Measurements from ENCODE around the gene LILRA6.

LILRA6 gene

DNA sequence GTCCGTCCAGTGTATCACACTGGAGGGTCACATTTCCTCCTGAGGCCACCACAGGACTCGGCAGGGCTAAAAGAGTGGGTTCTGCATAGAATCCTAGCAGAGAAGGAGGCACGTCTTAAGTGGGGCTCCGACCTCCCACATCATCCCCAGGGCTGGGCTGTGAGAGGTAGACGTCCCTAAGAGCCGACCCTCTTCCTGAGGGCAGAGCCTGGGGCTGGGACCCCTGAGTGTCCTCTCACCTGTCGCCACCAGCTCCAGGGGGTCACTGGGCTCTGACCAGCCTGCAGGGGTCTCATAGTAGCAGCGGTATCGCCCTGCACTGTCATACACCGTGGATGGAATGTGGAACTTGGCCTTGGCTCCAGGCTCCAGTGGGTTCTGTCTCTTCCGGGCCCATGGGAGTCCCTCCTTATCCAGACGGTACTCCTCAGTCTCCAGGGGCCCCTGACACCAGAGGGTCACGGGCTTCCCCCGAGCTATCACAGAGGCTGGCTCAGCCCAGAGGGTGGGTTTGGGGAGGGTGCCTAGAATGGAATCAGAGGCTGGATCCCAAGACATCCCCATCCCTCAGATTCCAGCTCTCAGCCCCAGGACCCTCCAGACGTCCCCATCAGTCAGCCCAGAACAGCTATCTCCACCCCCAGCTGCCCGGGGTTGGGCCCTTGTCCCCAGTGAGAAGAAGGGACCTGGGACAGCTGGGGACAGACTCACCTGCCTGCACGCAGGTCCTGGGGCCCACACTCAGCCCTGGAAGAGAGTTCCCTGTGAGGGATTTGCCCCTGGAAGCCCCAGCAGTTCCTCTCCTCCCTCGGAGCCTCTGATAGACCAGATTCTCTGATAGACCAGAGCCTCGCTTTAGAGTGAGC is 13.9 kb upstream of the LILRA6 start:
- no peaks in the 10 kb centered on the region for H3K9me2 ChIP-seq (ENCODE audit: low read depth, low read length)
- H3K27me3 ChIP-seq (ENCODE audit: insufficient read depth, low read length) = peaks cover 17% of the 10 kb centered on the region; the same call in 1 of the 2 replicates
- H3F3A ChIP-seq (ENCODE audit: insufficient read depth, low read length) = no peaks in the 10 kb centered on the region
- H3K9ac ChIP-seq (ENCODE audit: low read length) = no peak overlapping the region
- H3K27ac ChIP-seq (ENCODE audit: low read depth, low read length, poor library complexity, severe bottlenecking) = no peak overlapping the region
- no peaks in the 10 kb centered on the region for H3K4me1 ChIP-seq (ENCODE audit: insufficient read depth, low read length, severe bottlenecking)
- no peaks in the 10 kb centered on the region for H3K36me3 ChIP-seq (ENCODE audit: insufficient read depth, low read length)
- no peak overlapping the region for H3K4me3 ChIP-seq (ENCODE audit: low read depth, low read length, poor library complexity, severe bottlenecking)
- H4K20me1 ChIP-seq (ENCODE audit: insufficient read depth, low read length) = no peaks in the 10 kb centered on the region
- H2AFZ ChIP-seq (ENCODE audit: low read length) = no peak overlapping the region
- H3K4me2 ChIP-seq (ENCODE audit: low read length) = no peak overlapping the region
- no peaks in the 10 kb centered on the region for H3K9me3 ChIP-seq (ENCODE audit: low read length)
- TF ChIP-seq EZH2 (IDR thresholded peaks at IDR 0.05; ENCODE audit: borderline replicate concordance, low read length) (no peak), CTCF (IDR thresholded peaks at IDR 0.05; ENCODE audit: low read length) (no peak)
- no peaks in the 10 kb centered on the region for H3K79me2 ChIP-seq (ENCODE audit: insufficient read depth, low read length)

GRCh38 chr19:54255105-54255775 is 12.7 kb upstream of the LILRA6 start:
- Histone ChIP-seq H3K9ac (ENCODE audit: low read length) (no peak overlapping the region), H3K9me3 (ENCODE audit: low read length) (no peaks in the 10 kb centered on the region), H3K4me3 (ENCODE audit: low read depth, low read length, poor library complexity, severe bottlenecking) (no peak overlapping the region), H3K27me3 (ENCODE audit: insufficient read depth, low read length) (peaks cover 17% of the 10 kb centered on the region; the same call in 1 of the 2 replicates), H3K27ac (ENCODE audit: low read depth, low read length, poor library complexity, severe bottlenecking) (no peak overlapping the region), H3K36me3 (ENCODE audit: insufficient read depth, low read length) (no peaks in the 10 kb centered on the region), H3K4me2 (ENCODE audit: low read length) (no peak overlapping the region), H3K4me1 (ENCODE audit: insufficient read depth, low read length, severe bottlenecking) (no peaks in the 10 kb centered on the region), H3K79me2 (ENCODE audit: insufficient read depth, low read length) (no peaks in the 10 kb centered on the region), H2AFZ (ENCODE audit: low read length) (no peak overlapping the region), H3F3A (ENCODE audit: insufficient read depth, low read length) (no peaks in the 10 kb centered on the region), H3K9me2 (ENCODE audit: low read depth, low read length) (no peaks in the 10 kb centered on the region), H4K20me1 (ENCODE audit: insufficient read depth, low read length) (no peaks in the 10 kb centered on the region)
- TF ChIP-seq CTCF (IDR thresholded peaks at IDR 0.05; ENCODE audit: low read length) (no peak), EZH2 (IDR thresholded peaks at IDR 0.05; ENCODE audit: borderline replicate concordance, low read length) (no peak)

DNA sequence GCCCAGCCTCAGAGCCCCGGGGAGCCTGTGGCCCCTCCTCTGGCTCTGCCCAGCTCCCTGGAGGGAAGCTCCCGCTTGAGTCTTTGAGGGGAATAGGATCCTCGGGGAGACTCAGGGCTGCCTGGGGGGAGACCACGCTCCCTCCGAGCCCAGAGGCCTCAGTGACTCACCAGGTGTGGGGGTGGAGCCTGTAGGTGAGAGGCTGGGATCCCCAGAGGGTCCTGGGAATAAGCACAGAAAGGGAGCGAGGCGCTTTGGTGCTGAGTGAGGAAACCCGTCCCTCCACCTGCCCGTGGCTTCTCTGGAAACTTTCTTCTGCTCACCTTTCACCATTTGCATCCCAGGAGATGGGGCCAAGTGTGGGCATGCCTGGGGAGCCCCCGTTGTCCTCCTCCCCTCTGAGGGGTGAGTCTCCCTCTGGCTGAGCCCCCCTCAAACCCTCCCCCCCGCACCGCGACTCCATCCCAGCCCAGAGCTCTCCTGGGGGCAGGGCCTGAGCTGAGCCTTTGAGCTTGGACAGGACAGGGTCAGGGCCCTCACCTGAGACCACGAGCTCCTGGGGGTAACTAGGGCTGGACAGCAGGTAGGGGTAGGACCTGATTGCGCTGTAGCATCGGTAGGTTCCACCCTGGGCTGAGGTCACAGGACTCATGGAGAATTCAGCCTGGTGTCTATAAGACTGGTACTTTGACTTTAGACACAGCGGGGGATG is 11.8 kb upstream of the LILRA6 start:
- Histone ChIP-seq H3K36me3 (ENCODE audit: insufficient read depth, low read length) (no peaks in the 10 kb centered on the region), H2AFZ (ENCODE audit: low read length) (no peak overlapping the region), H3K9me3 (ENCODE audit: low read length) (no peaks in the 10 kb centered on the region), H4K20me1 (ENCODE audit: insufficient read depth, low read length) (no peaks in the 10 kb centered on the region), H3K4me1 (ENCODE audit: insufficient read depth, low read length, severe bottlenecking) (no peaks in the 10 kb centered on the region), H3K9ac (ENCODE audit: low read length) (no peak overlapping the region), H3K27ac (ENCODE audit: low read depth, low read length, poor library complexity, severe bottlenecking) (no peak overlapping the region), H3K9me2 (ENCODE audit: low read depth, low read length) (no peaks in the 10 kb centered on the region), H3K79me2 (ENCODE audit: insufficient read depth, low read length) (no peaks in the 10 kb centered on the region), H3K4me3 (ENCODE audit: low read depth, low read length, poor library complexity, severe bottlenecking) (no peak overlapping the region), H3K4me2 (ENCODE audit: low read length) (no peak overlapping the region), H3K27me3 (ENCODE audit: insufficient read depth, low read length) (peaks cover 12% of the 10 kb centered on the region; the same call in 1 of the 2 replicates), H3F3A (ENCODE audit: insufficient read depth, low read length) (no peaks in the 10 kb centered on the region)
- no peak for TF ChIP-seq CTCF (IDR thresholded peaks at IDR 0.05; ENCODE audit: low read length)
- TF ChIP-seq EZH2 (IDR thresholded peaks at IDR 0.05; ENCODE audit: borderline replicate concordance, low read length) = no peak

Measured in OCI-LY1 (cell line).